Hepatocyte (in vitro differentiated cells): ENCODE results near the gene HDAC2.
"Not testable (repeated sequence)": the region's sequence is repeated elsewhere in the genome, so short reads cannot be mapped to it uniquely, and the experiment has no call there.

Experiments used
- CTCF ChIP-seq: fragments of 200-600 bp; sonication (generic); IDR thresholded peaks from 2 replicates; pipeline ENCODE4 v1.5.1; 2016; ENCODE audit warnings: antibody characterized with exemption, mild to moderate bottlenecking; ENCODE audit not compliant: poor library complexity
- EZH2phosphoT487 ChIP-seq: fragments of 200-600 bp; sonication (generic); IDR thresholded peaks from one replicate; pipeline ENCODE4 v1.6.1; 2018; ENCODE audit warnings: antibody characterized with exemption, mild to moderate bottlenecking, low read depth, moderate library complexity; ENCODE audit not compliant: unreplicated experiment, severe bottlenecking

GRCh38 chr6:114014106-114014505 is 43.2 kb upstream of the HDAC2 start:
- not testable (repeated sequence) for TF ChIP-seq CTCF, EZH2phosphoT487
